ENCODE results near the gene MGLL. TPM values are rescaled to one million over a fixed set of nuclear protein-coding genes. Genes with fewer than 3 reads are reported as not detected.

Gene MGLL
- total and polyA plus RNA-seq, 9 donors = 4.5 to 22.4 (median 13.3) TPM

- peaks cover 2% of the 10 kb centered on the region for H3K4me1 ChIP-seq (ENCODE audit: insufficient read depth)
- WGBS, 3 donors = 86 to 90% (median 90%) methylated on average over 7 of the region's 7 CpGs
- no peaks in the 10 kb centered on the region for H3K36me3 ChIP-seq
- no peak for DNase-seq
- TF ChIP-seq, protein P1, sequence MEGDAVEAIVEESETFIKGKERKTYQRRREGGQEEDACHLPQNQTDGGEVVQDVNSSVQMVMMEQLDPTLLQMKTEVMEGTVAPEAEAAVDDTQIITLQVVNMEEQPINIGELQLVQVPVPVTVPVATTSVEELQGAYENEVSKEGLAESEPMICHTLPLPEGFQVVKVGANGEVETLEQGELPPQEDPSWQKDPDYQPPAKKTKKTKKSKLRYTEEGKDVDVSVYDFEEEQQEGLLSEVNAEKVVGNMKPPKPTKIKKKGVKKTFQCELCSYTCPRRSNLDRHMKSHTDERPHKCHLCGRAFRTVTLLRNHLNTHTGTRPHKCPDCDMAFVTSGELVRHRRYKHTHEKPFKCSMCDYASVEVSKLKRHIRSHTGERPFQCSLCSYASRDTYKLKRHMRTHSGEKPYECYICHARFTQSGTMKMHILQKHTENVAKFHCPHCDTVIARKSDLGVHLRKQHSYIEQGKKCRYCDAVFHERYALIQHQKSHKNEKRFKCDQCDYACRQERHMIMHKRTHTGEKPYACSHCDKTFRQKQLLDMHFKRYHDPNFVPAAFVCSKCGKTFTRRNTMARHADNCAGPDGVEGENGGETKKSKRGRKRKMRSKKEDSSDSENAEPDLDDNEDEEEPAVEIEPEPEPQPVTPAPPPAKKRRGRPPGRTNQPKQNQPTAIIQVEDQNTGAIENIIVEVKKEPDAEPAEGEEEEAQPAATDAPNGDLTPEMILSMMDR (IDR thresholded peaks at IDR 0.05) = no peak
- TF ChIP-seq EP300 (IDR thresholded peaks at IDR 0.05) (no peak), POLR2A (IDR thresholded peaks at IDR 0.05) (no peak)
- no peak overlapping the region for H3K4me3 ChIP-seq
- no peaks in the 10 kb centered on the region for H3K9me3 ChIP-seq
- intact Hi-C loops (cut with DNase I) = loop anchor here in 1 of 4 donors (10.0 kb wide), 1 partner anchor 71 kb away; the partner anchor contains the start of gene MGLL
- no peak overlapping the region for H3K27ac ChIP-seq
- no peaks in the 10 kb centered on the region for H3K27me3 ChIP-seq
Observed at GRCh38 chr3:127753338-127753737, 69.0 kb downstream of the MGLL start.

- WGBS, 3 donors = 93 to 95% (median 93%) methylated on average over 4 of the region's 4 CpGs
- intact Hi-C loops (cut with DNase I) = loop anchor here in 1 of 4 donors (10.0 kb wide), 1 partner anchor 73 kb away; the partner anchor contains the start of gene MGLL
- no peak overlapping the region for H3K4me3 ChIP-seq
- H3K27me3 ChIP-seq = no peaks in the 10 kb centered on the region
- H3K36me3 ChIP-seq = no peaks in the 10 kb centered on the region
- DNase-seq = no peak
- H3K4me1 ChIP-seq (ENCODE audit: insufficient read depth) = peaks cover 6% of the 10 kb centered on the region
- no peaks in the 10 kb centered on the region for H3K9me3 ChIP-seq
- no peak overlapping the region for H3K27ac ChIP-seq
- TF ChIP-seq POLR2A (IDR thresholded peaks at IDR 0.05) = no peak
- TF ChIP-seq, protein P1 (IDR thresholded peaks at IDR 0.05) = no peak
- no peak for TF ChIP-seq EP300 (IDR thresholded peaks at IDR 0.05)
Observed at GRCh38 chr3:127751782-127752181, 70.5 kb downstream of the MGLL start.

GRCh38 chr3:127751163-127751621 lies 71.1 kb downstream of the MGLL start:
- no peak for TF ChIP-seq EP300 (IDR thresholded peaks at IDR 0.05)
- TF ChIP-seq, protein P1 (IDR thresholded peaks at IDR 0.05) = no peak
- TF ChIP-seq POLR2A (IDR thresholded peaks at IDR 0.05) = no peak
- Histone ChIP-seq H3K4me3 (no peak overlapping the region), H3K27me3 (no peaks in the 10 kb centered on the region), H3K4me1 (ENCODE audit: insufficient read depth) (peaks cover 6% of the 10 kb centered on the region), H3K27ac (no peak overlapping the region), H3K36me3 (no peaks in the 10 kb centered on the region), H3K9me3 (no peaks in the 10 kb centered on the region)
- no peak for DNase-seq
- WGBS, 3 donors = 89 to 94% (median 93%) methylated on average over 8 of the region's 8 CpGs
- intact Hi-C loops (cut with DNase I) = loop anchor here in 1 of 4 donors (10.0 kb wide), 1 partner anchor 74 kb away; the partner anchor contains the start of gene MGLL

GRCh38 chr3:127750226-127751031 lies 71.9 kb downstream of the MGLL start:
- TF ChIP-seq EP300 (IDR thresholded peaks at IDR 0.05) = no peak
- peaks cover 6% of the 10 kb centered on the region for H3K4me1 ChIP-seq (ENCODE audit: insufficient read depth)
- H3K36me3 ChIP-seq = no peaks in the 10 kb centered on the region
- WGBS, 3 donors = 87 to 93% (median 90%) methylated on average over 12 of the region's 12 CpGs
- no peak overlapping the region for H3K27ac ChIP-seq
- H3K27me3 ChIP-seq = no peaks in the 10 kb centered on the region
- DNase-seq = no peak
- no peak overlapping the region for H3K4me3 ChIP-seq
- intact Hi-C loops (cut with DNase I) = loop anchor here in 1 of 4 donors (10.0 kb wide), 1 partner anchor 74 kb away; the partner anchor contains the start of gene MGLL
- no peaks in the 10 kb centered on the region for H3K9me3 ChIP-seq

Measured in ovary (tissue), 9 donors.